ENCODE measurements around the gene F11R.
"Not testable (repeated sequence)": the region's sequence is repeated elsewhere in the genome, so short reads cannot be mapped to it uniquely, and the experiment has no call there.

The F11R gene

DNA sequence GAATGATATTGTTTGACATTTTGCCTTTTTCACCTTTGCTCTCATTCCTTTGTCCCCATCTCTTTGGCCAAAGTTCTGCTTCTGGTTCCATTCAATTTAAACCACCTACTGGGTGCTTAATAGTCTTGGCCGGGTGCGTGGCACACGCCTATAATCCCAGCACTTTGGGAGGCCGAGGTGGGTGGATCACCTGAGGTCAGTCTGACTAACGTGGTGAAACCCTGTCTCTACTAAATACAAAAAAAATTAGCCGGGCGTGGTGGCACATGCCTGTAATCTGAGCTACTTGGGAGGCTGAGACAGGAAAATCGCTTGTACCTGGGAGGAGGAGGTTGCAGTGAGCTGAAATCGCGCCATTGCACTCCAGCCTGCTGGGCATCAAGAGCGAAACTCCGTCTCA is 1.5 kb upstream of the F11R start:
- H3K9me3 ChIP-seq (ENCODE audit: control insufficient read depth in 1 of 2, low read length in 2 of 2); H3K36me3 ChIP-seq (ENCODE audit: control insufficient read depth in 1 of 2, insufficient read depth in 2 of 2, low read length in 2 of 2); H3K27ac ChIP-seq (ENCODE audit: low read depth, low read length); H3K4me3 ChIP-seq (ENCODE audit: low read depth in 1 of 2, low read length in 2 of 2); H3K27me3 ChIP-seq (ENCODE audit: control insufficient read depth in 1 of 2, insufficient read depth in 2 of 2, low read length in 2 of 2): not testable (repeated sequence)
- peaks cover 27 to 36% of the 10 kb centered on the region in 2 donors for H3K4me1 ChIP-seq (ENCODE audit: control insufficient read depth in 1 of 2, insufficient read depth in 2 of 2, low read length in 2 of 2)
- H3K9ac ChIP-seq (ENCODE audit: low read depth in 1 of 2, low read length in 2 of 2): peak overlapping the region in 1 of 2 donors; percentile 40

DNA sequence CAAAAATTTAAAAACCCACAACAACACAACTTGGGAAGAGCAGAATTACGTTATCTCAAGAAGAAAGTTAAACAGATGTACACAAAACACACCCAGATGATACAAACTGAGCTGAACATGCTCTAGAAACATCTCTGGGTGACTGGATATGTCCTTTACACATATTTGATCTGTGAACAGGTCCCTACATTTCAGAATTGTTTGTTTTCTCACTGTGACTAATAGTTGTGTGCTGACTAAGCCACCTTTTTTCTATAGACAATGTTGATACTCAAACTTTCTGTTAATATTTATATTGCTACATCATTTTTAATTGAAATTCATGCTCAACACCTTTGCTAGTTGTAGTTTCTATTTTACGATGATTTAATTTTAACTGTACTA is 1.0 kb upstream of the F11R start:
- Histone ChIP-seq H3K27me3 (ENCODE audit: control insufficient read depth in 1 of 2, insufficient read depth in 2 of 2, low read length in 2 of 2) (no peaks in the 10 kb centered on the region), H3K4me3 (ENCODE audit: low read depth in 1 of 2, low read length in 2 of 2) (peak overlapping the region; percentile 95 to 98), H3K9ac (ENCODE audit: low read depth in 1 of 2, low read length in 2 of 2) (peak overlapping the region; percentile 40 to 71), H3K36me3 (ENCODE audit: control insufficient read depth in 1 of 2, insufficient read depth in 2 of 2, low read length in 2 of 2) (no peaks in the 10 kb centered on the region), H3K4me1 (ENCODE audit: control insufficient read depth in 1 of 2, insufficient read depth in 2 of 2, low read length in 2 of 2) (peaks cover 27 to 36% of the 10 kb centered on the region in 2 donors), H3K27ac (ENCODE audit: low read depth, low read length) (no peak overlapping the region), H3K9me3 (ENCODE audit: control insufficient read depth in 1 of 2, low read length in 2 of 2) (no peaks in the 10 kb centered on the region)

DNA sequence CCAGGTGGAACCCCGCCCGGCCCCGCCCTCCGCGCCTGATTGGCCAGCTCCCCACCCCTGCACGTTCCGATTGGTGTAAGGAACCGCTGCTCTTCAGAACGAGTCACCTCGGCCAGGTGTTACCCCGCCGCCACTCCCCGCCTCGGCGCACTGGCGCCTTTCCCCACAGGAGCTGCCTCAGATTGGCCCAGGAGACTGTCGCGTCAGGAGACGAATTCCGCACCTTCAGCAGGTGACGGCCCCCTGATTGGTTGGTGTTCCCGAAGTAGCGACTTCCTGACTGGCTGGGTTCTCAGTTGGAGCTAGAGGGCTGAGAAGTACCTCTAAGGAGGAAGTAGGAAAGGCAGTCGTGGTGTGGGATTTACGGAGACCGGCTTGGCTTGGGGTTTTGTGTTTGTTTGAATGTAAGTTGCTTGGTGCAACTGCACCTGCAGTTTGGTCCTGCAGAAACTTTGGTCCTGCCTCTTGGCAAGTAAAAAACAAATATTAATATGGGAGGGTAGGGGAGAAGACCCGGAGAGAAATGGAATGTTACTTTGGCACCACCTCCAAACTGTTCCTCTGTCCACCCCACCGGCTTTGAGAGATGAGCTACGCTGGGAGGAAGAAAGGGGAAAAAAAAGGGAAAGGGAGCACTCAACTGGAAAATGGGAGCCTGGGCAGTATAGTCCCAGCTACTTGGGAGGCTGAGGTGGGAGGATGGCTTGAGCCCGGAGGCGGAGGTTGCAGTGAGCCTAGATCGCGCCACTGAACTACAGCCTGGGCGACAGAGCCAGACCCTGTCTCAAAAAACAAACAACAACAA is 415 bp upstream of the F11R start:
- H3K4me1 ChIP-seq (ENCODE audit: control insufficient read depth in 1 of 2, insufficient read depth in 2 of 2, low read length in 2 of 2): peaks cover 27 to 36% of the 10 kb centered on the region in 2 donors
- H3K27ac ChIP-seq (ENCODE audit: low read depth, low read length): peak overlapping the region; percentile 90
- H3K36me3 ChIP-seq (ENCODE audit: control insufficient read depth in 1 of 2, insufficient read depth in 2 of 2, low read length in 2 of 2): no peaks in the 10 kb centered on the region
- H3K4me3 ChIP-seq (ENCODE audit: low read depth in 1 of 2, low read length in 2 of 2): peak overlapping the region; percentile 95 to 98
- H3K27me3 ChIP-seq (ENCODE audit: control insufficient read depth in 1 of 2, insufficient read depth in 2 of 2, low read length in 2 of 2): no peaks in the 10 kb centered on the region
- no peaks in the 10 kb centered on the region for H3K9me3 ChIP-seq (ENCODE audit: control insufficient read depth in 1 of 2, low read length in 2 of 2)
- peak overlapping the region; percentile 71 to 95 for H3K9ac ChIP-seq (ENCODE audit: low read depth in 1 of 2, low read length in 2 of 2)

DNA sequence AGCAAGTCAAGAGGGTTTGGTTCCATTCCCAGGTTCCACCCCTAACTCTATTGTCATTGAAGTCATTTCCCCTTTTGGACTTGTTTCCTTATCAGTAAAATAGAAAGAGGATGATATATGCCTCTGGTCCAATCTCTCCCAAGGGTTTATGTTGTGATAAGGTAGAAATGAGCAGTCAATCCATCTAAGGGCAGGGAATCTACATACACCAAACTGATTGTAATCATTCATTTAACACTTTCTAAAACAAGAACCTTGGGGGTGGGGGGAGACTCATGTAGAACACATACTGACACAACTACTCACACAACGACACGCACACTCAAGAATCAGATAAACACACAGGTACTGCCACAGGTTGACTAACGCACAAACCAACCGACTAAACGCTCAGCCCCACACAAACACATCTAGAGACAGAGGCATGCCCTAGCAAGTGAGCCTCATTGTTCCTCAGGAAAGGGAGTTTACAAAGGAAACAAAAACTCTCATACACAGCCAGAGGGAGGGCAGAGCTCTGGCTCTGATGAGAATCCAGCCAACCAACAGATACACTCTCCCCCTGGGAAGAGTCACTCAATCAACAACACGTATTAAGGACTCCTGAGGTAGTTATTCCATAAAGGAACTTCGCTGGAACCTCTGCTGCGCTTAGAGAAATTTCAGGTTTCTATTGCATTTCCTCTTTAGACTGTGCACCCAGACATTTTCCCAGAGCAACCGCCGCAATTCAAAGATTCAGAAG is 1.0 kb downstream of the F11R start:
- Histone ChIP-seq H3K27me3 (ENCODE audit: control insufficient read depth in 1 of 2, insufficient read depth in 2 of 2, low read length in 2 of 2) (no peaks in the 10 kb centered on the region), H3K27ac (ENCODE audit: low read depth, low read length) (peak overlapping the region; percentile 90), H3K9me3 (ENCODE audit: control insufficient read depth in 1 of 2, low read length in 2 of 2) (no peaks in the 10 kb centered on the region), H3K4me3 (ENCODE audit: low read depth in 1 of 2, low read length in 2 of 2) (peak overlapping the region; percentile 95 to 98), H3K36me3 (ENCODE audit: control insufficient read depth in 1 of 2, insufficient read depth in 2 of 2, low read length in 2 of 2) (no peaks in the 10 kb centered on the region), H3K4me1 (ENCODE audit: control insufficient read depth in 1 of 2, insufficient read depth in 2 of 2, low read length in 2 of 2) (peaks cover 27 to 36% of the 10 kb centered on the region in 2 donors), H3K9ac (ENCODE audit: low read depth in 1 of 2, low read length in 2 of 2) (peak overlapping the region; percentile 95)

DNA sequence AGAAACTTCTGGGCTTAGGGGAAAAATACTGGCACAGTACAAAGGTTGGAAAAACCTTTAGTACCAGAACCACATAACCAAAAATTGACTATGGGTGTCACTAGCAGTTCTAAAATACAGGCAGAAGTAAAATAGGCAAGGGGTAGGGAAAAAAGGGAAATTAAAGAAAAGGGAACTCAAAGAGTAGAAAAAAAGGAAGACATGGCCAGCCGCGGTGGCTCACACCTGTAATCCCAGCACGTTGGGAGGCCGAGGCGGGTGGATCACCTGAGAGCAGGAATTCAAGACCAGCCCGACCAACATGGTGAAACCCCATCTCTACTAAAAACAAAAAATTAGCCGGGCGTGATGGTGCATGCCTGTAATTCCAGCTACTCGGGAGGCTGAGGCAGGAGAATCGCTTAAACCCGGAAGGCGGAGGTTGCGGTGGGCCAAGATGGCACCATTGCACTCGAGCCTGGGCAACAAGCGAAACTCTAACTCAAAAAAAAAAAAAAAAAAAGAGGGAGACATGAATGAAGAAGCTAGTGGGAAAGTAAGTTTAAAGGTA is 1.8 kb downstream of the F11R start:
- Histone ChIP-seq H3K9ac (ENCODE audit: low read depth in 1 of 2, low read length in 2 of 2) (peak overlapping the region; percentile 10 to 34), H3K4me1 (ENCODE audit: control insufficient read depth in 1 of 2, insufficient read depth in 2 of 2, low read length in 2 of 2) (peaks cover 30 to 40% of the 10 kb centered on the region in 2 donors), H3K4me3 (ENCODE audit: low read depth in 1 of 2, low read length in 2 of 2) (peak overlapping the region; percentile 95 to 98), H3K27ac (ENCODE audit: low read depth, low read length) (peak overlapping the region; percentile 90)
- not testable (repeated sequence) for H3K27me3 ChIP-seq (ENCODE audit: control insufficient read depth in 1 of 2, insufficient read depth in 2 of 2, low read length in 2 of 2); H3K9me3 ChIP-seq (ENCODE audit: control insufficient read depth in 1 of 2, low read length in 2 of 2); H3K36me3 ChIP-seq (ENCODE audit: control insufficient read depth in 1 of 2, insufficient read depth in 2 of 2, low read length in 2 of 2)

DNA sequence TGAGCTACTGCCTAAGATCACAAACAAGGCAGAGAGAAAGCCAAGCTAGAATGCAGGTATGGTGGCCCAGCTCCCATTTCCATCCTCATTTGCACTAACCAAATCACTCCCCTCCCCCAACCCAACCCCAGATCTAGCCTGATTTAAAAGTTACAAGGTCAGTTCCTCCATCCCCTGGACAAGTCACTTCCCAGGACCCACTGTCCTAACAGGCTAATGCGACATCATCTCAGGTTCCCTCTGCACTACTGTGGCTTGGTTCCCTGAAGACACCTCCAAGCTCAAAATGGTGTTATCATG is 2.4 kb downstream of the F11R start:
- peaks cover 33 to 46% of the 10 kb centered on the region in 2 donors for H3K4me1 ChIP-seq (ENCODE audit: control insufficient read depth in 1 of 2, insufficient read depth in 2 of 2, low read length in 2 of 2)
- H3K27me3 ChIP-seq (ENCODE audit: control insufficient read depth in 1 of 2, insufficient read depth in 2 of 2, low read length in 2 of 2): no peaks in the 10 kb centered on the region
- no peaks in the 10 kb centered on the region for H3K9me3 ChIP-seq (ENCODE audit: control insufficient read depth in 1 of 2, low read length in 2 of 2)
- no peaks in the 10 kb centered on the region for H3K36me3 ChIP-seq (ENCODE audit: control insufficient read depth in 1 of 2, insufficient read depth in 2 of 2, low read length in 2 of 2)
- H3K27ac ChIP-seq (ENCODE audit: low read depth, low read length): no peak overlapping the region
- peak overlapping the region; percentile 95 to 98 for H3K4me3 ChIP-seq (ENCODE audit: low read depth in 1 of 2, low read length in 2 of 2)
- peak overlapping the region in 1 of 2 donors; percentile 37 for H3K9ac ChIP-seq (ENCODE audit: low read depth in 1 of 2, low read length in 2 of 2)

DNA sequence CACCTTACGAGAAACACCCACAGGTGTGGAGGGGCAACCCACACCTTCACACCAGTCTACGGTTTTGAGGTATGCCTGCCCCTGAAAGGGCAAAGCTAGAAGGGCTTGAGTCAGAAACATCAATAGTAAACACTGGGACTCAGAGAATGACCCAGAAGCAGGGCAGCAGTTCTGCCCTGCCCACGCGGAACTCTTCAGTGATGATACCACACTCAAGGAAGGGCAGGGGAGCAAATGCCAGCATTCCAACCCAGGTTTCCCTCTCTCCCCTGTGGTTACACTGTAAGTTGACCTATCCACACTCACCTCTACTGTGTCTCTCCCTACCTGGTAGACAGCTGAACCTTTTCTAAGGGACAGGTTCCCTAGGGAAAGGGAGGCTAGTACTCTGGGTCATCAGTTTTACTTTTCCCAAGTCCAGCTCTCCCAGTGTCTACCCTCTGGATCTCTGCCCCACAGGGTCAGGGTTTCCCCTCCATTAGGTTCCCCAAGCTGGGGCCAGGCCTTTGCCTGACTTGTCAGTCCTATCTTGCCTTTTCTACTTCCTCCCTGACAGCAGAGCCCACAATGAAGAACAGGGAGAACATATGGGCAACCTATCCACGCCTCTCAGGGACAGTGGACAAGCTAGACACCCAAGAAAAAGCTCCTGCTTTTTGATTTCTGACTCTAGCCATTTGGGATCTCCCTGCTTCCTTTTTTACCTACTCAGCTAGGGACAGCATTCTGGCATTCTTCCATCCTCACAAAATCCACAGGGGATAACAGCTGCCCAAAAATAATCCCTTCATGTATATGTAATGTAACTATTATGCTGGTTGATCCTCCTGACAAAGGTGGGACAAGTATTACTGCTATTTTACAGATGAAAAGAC is 3.0 kb downstream of the F11R start:
- Histone ChIP-seq H3K9ac (ENCODE audit: low read depth in 1 of 2, low read length in 2 of 2) (peak overlapping the region; percentile 37 to 63), H3K36me3 (ENCODE audit: control insufficient read depth in 1 of 2, insufficient read depth in 2 of 2, low read length in 2 of 2) (no peaks in the 10 kb centered on the region), H3K27ac (ENCODE audit: low read depth, low read length) (peak overlapping the region; percentile 57), H3K27me3 (ENCODE audit: control insufficient read depth in 1 of 2, insufficient read depth in 2 of 2, low read length in 2 of 2) (no peaks in the 10 kb centered on the region), H3K4me3 (ENCODE audit: low read depth in 1 of 2, low read length in 2 of 2) (peak overlapping the region; percentile 95 to 98), H3K4me1 (ENCODE audit: control insufficient read depth in 1 of 2, insufficient read depth in 2 of 2, low read length in 2 of 2) (peaks cover 39 to 52% of the 10 kb centered on the region in 2 donors), H3K9me3 (ENCODE audit: control insufficient read depth in 1 of 2, low read length in 2 of 2) (no peaks in the 10 kb centered on the region)

DNA sequence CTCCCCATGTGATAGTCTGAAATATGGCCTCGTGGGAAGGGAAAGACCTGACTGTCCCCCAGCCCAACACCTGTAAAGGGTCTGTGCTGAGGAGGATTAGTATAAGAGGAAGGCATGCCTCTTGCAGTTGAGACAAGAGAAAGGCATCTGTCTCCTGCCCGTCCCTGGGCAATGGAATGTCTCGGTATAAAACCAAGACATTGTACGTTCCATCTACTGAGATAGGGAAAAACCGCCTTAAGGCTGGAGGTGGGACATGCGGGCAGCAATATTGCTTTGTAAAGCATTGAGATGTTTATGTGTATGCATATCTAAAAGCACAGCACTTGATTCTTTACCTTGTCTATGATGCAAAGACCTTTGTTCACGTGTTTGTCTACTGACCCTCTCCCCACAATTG is 3.8 kb downstream of the F11R start:
- H3K4me3 ChIP-seq (ENCODE audit: low read depth in 1 of 2, low read length in 2 of 2); H3K27me3 ChIP-seq (ENCODE audit: control insufficient read depth in 1 of 2, insufficient read depth in 2 of 2, low read length in 2 of 2); H3K36me3 ChIP-seq (ENCODE audit: control insufficient read depth in 1 of 2, insufficient read depth in 2 of 2, low read length in 2 of 2); H3K27ac ChIP-seq (ENCODE audit: low read depth, low read length); H3K9me3 ChIP-seq (ENCODE audit: control insufficient read depth in 1 of 2, low read length in 2 of 2); H3K9ac ChIP-seq (ENCODE audit: low read depth in 1 of 2, low read length in 2 of 2): not testable (repeated sequence)
- peaks cover 41 to 51% of the 10 kb centered on the region in 2 donors for H3K4me1 ChIP-seq (ENCODE audit: control insufficient read depth in 1 of 2, insufficient read depth in 2 of 2, low read length in 2 of 2)

DNA sequence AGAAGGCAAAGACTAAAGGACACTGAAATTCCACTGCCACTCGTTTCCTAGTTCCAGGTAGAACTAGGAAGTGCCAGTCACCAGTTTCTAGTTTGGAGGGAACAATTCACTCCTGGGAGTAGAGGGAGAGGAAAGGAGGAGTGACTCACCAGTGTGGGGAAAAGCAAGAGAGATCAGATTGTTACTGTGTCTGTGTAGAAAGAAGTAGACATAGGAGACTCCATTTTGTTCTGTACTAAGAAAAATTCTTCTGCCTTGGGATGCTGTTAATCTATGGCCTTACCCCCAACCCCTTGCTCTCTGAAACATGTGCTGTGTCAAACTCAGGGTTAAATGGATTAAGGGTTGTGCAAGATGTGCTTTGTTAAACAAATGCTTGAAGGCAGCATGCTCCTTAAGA is 4.3 kb downstream of the F11R start:
- H3K9ac ChIP-seq (ENCODE audit: low read depth in 1 of 2, low read length in 2 of 2); H3K9me3 ChIP-seq (ENCODE audit: control insufficient read depth in 1 of 2, low read length in 2 of 2); H3K27me3 ChIP-seq (ENCODE audit: control insufficient read depth in 1 of 2, insufficient read depth in 2 of 2, low read length in 2 of 2); H3K36me3 ChIP-seq (ENCODE audit: control insufficient read depth in 1 of 2, insufficient read depth in 2 of 2, low read length in 2 of 2); H3K4me3 ChIP-seq (ENCODE audit: low read depth in 1 of 2, low read length in 2 of 2): not testable (repeated sequence)
- Histone ChIP-seq H3K4me1 (ENCODE audit: control insufficient read depth in 1 of 2, insufficient read depth in 2 of 2, low read length in 2 of 2) (peaks cover 40 to 50% of the 10 kb centered on the region in 2 donors), H3K27ac (ENCODE audit: low read depth, low read length) (peak overlapping the region; percentile 8)

All from duodenal mucosa (tissue), 2 donors.